ENCODE results near the gene FBXO22. TPM values are rescaled to one million over a fixed set of nuclear protein-coding genes. Genes with fewer than 3 reads are reported as not detected.
"Not testable (repeated sequence)": the region's sequence is repeated elsewhere in the genome, so short reads cannot be mapped to it uniquely, and the experiment has no call there.

FBXO22 gene
- total RNA-seq, 1 experiment from 2014 or later: 47.7 TPM

DNA sequence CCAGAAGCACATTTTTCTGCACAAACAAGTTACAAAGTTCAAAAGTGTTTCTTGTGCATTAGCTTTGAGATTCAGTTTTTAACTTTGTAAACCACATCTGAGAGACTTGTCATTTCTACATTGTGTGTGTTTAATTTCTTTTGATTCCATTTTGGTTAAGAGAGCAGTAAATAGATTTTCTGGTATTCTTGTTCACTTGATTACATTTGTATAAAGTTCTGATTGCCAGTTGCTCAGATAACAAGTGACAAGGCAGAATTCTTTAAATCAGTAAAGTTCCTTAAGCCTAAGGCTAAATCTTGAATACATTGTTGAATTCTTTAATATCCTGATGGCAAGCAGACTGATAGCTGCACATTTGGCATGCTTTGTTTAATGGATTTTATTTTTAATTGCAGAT lies 3.1 kb upstream of the FBXO22 start:
- no TSS peak for BruUV-seq (replicated peaks)
- Mint-ChIP-seq H3K9me3 (ENCODE audit: unreplicated experiment) (no peaks in the 10 kb centered on the region), H3K27me3 (ENCODE audit: insufficient read depth, unreplicated experiment) (no peaks in the 10 kb centered on the region), H3K36me3 (ENCODE audit: insufficient read depth, unreplicated experiment) (peaks cover 48% of the 10 kb centered on the region), H3K27ac (ENCODE audit: unreplicated experiment) (no peak overlapping the region), H3K4me1 (ENCODE audit: low read depth, unreplicated experiment) (peaks cover 10% of the 10 kb centered on the region), H3K4me3 (ENCODE audit: unreplicated experiment) (no peak overlapping the region)
- ChIA-PET POLR2A (no interaction called here), CTCF (no interaction called here)
- intact Hi-C loops (cut with micrococcal nuclease; ENCODE audit: unreplicated experiment): loop anchor here (5.0 kb wide), 2 partner anchors 58 to 88 kb away; partner anchors contain the start of gene UBE2Q2
- no peak overlapping the region for H3K4me3 ChIP-seq (ENCODE audit: low read depth, low read length)
- TF ChIP-seq CTCF (IDR thresholded peaks at IDR 0.05; ENCODE audit: insufficient read depth in 1 of 2, low read depth in 1 of 2, low read length in 1 of 2, severe bottlenecking in 1 of 2, unreplicated experiment in 1 of 2): no peak
- H3K4me1 ChIP-seq: peaks cover 17% of the 10 kb centered on the region
- no peaks in the 10 kb centered on the region for H3K27me3 ChIP-seq (replicated peaks; ENCODE audit: control insufficient read depth, insufficient read depth, low read length)
- H3K9me3 ChIP-seq: no peaks in the 10 kb centered on the region
- no peak for DNase-seq
- H3K36me3 ChIP-seq (ENCODE audit: control insufficient read depth, insufficient read depth, low read length): no peaks in the 10 kb centered on the region

DNA sequence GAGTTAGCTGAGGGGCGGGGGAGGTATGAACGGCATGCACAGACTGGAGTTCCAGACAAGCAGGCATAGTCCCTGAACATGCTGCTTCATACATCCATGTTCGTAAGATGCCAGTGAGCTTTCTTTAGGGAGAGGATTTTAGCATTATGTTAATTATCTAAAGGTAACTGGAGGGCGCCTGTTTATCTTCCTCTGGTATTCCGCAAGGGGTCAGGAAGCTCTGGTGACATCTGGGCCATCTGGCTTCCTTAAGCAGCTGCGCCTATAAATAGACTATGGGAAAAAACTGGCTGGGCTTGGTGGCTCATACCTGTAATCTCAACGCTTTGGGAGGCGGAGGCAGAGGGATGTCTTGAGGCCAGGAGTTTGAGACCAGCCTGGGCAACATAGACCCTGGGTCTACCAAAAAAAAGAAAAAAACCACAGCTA lies 1.5 kb upstream of the FBXO22 start:
- Histone ChIP-seq H3K36me3 (ENCODE audit: control insufficient read depth, insufficient read depth, low read length) (no peaks in the 10 kb centered on the region), H3K4me1 (peaks cover 17% of the 10 kb centered on the region), H3K4me3 (ENCODE audit: low read depth, low read length) (no peak overlapping the region), H3K9me3 (no peaks in the 10 kb centered on the region), H3K27me3 (replicated peaks; ENCODE audit: control insufficient read depth, insufficient read depth, low read length) (no peaks in the 10 kb centered on the region)
- H3K9me3 Mint-ChIP-seq (ENCODE audit: unreplicated experiment): no peaks in the 10 kb centered on the region
- ChIA-PET POLR2A (no interaction called here), CTCF (interaction anchor here (0.9 to 1.3 kb wide), 2 partner anchors 26 to 92 kb away, joined by 3 read pairs; no protein-coding TSS in a partner anchor)
- H3K27me3 Mint-ChIP-seq (ENCODE audit: insufficient read depth, unreplicated experiment): no peaks in the 10 kb centered on the region
- peak overlapping the region; percentile 98 for H3K27ac Mint-ChIP-seq (ENCODE audit: unreplicated experiment)
- H3K36me3 Mint-ChIP-seq (ENCODE audit: insufficient read depth, unreplicated experiment): peaks cover 43% of the 10 kb centered on the region
- no peak for TF ChIP-seq CTCF (IDR thresholded peaks at IDR 0.05; ENCODE audit: insufficient read depth in 1 of 2, low read depth in 1 of 2, low read length in 1 of 2, severe bottlenecking in 1 of 2, unreplicated experiment in 1 of 2)
- peaks cover 10% of the 10 kb centered on the region for H3K4me1 Mint-ChIP-seq (ENCODE audit: low read depth, unreplicated experiment)
- peak overlapping the region; percentile 99 for H3K4me3 Mint-ChIP-seq (ENCODE audit: unreplicated experiment)
- peak; percentile 53 to 68 for DNase-seq
- intact Hi-C loops (cut with micrococcal nuclease; ENCODE audit: unreplicated experiment): loop anchor here (2.0 to 5.0 kb wide), 3 partner anchors 15 to 90 kb away; partner anchors contain the start of gene UBE2Q2
- no TSS peak for BruUV-seq (replicated peaks)

DNA sequence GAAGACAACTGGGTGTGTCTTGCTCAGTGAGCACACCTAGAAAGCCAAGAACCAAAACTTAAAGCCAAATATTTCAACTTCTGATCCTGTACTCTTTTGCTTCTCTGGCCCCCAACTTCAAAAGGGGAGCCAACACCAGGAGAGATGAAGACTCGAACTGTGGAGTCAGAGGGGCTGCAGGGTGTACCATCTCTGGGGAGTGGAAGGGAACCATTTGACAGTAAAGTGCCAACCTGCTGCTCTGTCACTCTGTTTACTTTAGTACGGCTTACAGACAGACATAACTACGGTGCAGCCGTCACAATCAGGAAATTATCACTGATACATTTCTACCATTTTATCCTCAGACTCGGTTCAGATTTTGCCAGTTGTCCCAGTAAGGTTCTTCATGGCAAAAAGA lies 1.6 kb downstream of the FBXO22 start:
- Histone ChIP-seq H3K27me3 (replicated peaks; ENCODE audit: control insufficient read depth, insufficient read depth, low read length) (no peaks in the 10 kb centered on the region), H3K4me1 (peaks cover 17% of the 10 kb centered on the region), H3K9me3 (no peaks in the 10 kb centered on the region), H3K36me3 (ENCODE audit: control insufficient read depth, insufficient read depth, low read length) (no peaks in the 10 kb centered on the region), H3K4me3 (ENCODE audit: low read depth, low read length) (no peak overlapping the region)
- DNase-seq: no peak
- Mint-ChIP-seq H3K27ac (ENCODE audit: unreplicated experiment) (peak overlapping the region; percentile 98), H3K4me3 (ENCODE audit: unreplicated experiment) (peak overlapping the region; percentile 99), H3K27me3 (ENCODE audit: insufficient read depth, unreplicated experiment) (no peaks in the 10 kb centered on the region), H3K4me1 (ENCODE audit: low read depth, unreplicated experiment) (peaks cover 10% of the 10 kb centered on the region), H3K36me3 (ENCODE audit: insufficient read depth, unreplicated experiment) (peaks cover 51% of the 10 kb centered on the region), H3K9me3 (ENCODE audit: unreplicated experiment) (peaks cover 9% of the 10 kb centered on the region)
- CTCF ChIA-PET: interaction anchor here (0.6 kb wide), 1 partner anchor 100 kb away, joined by 3 read pairs; no protein-coding TSS in a partner anchor
- no peak for TF ChIP-seq CTCF (IDR thresholded peaks at IDR 0.05; ENCODE audit: insufficient read depth in 1 of 2, low read depth in 1 of 2, low read length in 1 of 2, severe bottlenecking in 1 of 2, unreplicated experiment in 1 of 2)
- intact Hi-C loops (cut with micrococcal nuclease; ENCODE audit: unreplicated experiment): no loop called here
- POLR2A ChIA-PET: no interaction called here
- BruUV-seq (replicated peaks): no TSS peak

DNA sequence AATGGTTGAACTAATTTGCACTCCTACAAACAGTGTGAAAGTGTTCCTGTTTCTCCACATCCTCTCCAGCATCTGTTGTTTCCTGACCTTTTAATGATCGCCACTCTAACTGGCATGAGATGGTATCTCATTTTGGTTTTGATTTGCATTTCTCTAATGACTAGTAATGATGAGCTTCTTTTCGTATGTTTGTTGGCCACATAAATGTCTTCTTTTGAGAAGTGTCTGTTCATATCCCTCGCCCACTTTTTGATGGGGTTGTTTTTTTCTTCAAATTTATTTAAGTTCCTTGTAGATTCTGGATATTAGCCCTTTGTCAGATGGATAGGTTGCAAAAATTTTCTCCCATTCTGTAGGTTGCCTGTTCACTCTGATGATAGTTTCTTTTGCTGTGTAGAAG lies 6.7 kb downstream of the FBXO22 start:
- H3K27me3 Mint-ChIP-seq (ENCODE audit: insufficient read depth, unreplicated experiment); H3K4me3 ChIP-seq (ENCODE audit: low read depth, low read length); CTCF ChIA-PET; H3K36me3 ChIP-seq (ENCODE audit: control insufficient read depth, insufficient read depth, low read length); H3K4me1 Mint-ChIP-seq (ENCODE audit: low read depth, unreplicated experiment); POLR2A ChIA-PET; intact Hi-C loops (cut with micrococcal nuclease; ENCODE audit: unreplicated experiment); DNase-seq; H3K4me1 ChIP-seq; H3K9me3 ChIP-seq; H3K27me3 ChIP-seq (replicated peaks; ENCODE audit: control insufficient read depth, insufficient read depth, low read length); H3K4me3 Mint-ChIP-seq (ENCODE audit: unreplicated experiment); H3K27ac Mint-ChIP-seq (ENCODE audit: unreplicated experiment); BruUV-seq (replicated peaks): not testable (repeated sequence)
- H3K36me3 Mint-ChIP-seq (ENCODE audit: insufficient read depth, unreplicated experiment): peaks cover 46% of the 10 kb centered on the region
- peaks cover 15% of the 10 kb centered on the region for H3K9me3 Mint-ChIP-seq (ENCODE audit: unreplicated experiment)
